K562 (cell line): ENCODE data around the gene NOTCH3. TPM values are rescaled to one million over a fixed set of nuclear protein-coding genes. Genes with fewer than 3 reads are reported as not detected.

Experiments
- ATAC-seq: fragments of 200-7000 bp; cut with Tn5 transposase; 3 replicates; pipeline ENCODE4 v1.9.1; 2020; ENCODE audit warnings: moderate library complexity
- BruUV-seq: library from RNA; stranded (reverse); fragments of 400-500 nt; replicated peaks from 2 replicates; lab custom pipeline; 2021; lab: Mats Ljungman, UMichigan
- CTCF ChIA-PET: fragments of 300-600 bp; formaldehyde crosslinking; extraction: SDS; loops from one replicate; lab custom pipeline; 2021; ENCODE audit warnings: low intra/inter-chr PET ratio; lab: Yijun Ruan, JAX
- POLR2A ChIA-PET: fragments of 300-600, 350-650 bp; sonication (Branson Sonifier 250); formaldehyde crosslinking; extraction: SDS; loops from one replicate; lab custom pipeline; 2021; ENCODE audit warnings: antibody characterized with exemption, inconsistent platforms; lab: Yijun Ruan, JAX
- DNase-seq, 4 experiments: peaks; one replicate each; pipeline versions ENCODE4 v3.0.0 to v3.0.0-alpha.2; 2011 to 2018; ENCODE audit warnings: low spot score in 3 of 4, mixed read lengths in 3 of 4; ENCODE audit errors: extremely low read depth in 1 of 4
- FAIRE-seq: peaks from 2 replicates; lab custom pipeline; 2011; peaks lifted over from hg19 to GRCh38; lab: Jason Lieb, UNC
- H2AFZ ChIP-seq: 2 replicates; pipeline ENCODE4 v1.6.0; 2011; ENCODE audit warnings: low read depth, low read length, control low read depth, inconsistent platforms
- H3K27ac ChIP-seq: fragments of 200-600 bp; 3 replicates; pipeline ENCODE4 v1.8.0; 2011; ENCODE audit warnings: low read depth, mild to moderate bottlenecking, control low read depth, inconsistent platforms, low read length, moderate library complexity, mixed read lengths; ENCODE audit errors: extremely low read depth
- H3K27me3 ChIP-seq, 2 experiments: fragments of 300-600 bp in 1 of 2; 2 replicates in 1 of 2; 3 replicates in 1 of 2; pipeline versions ENCODE4 v1.6.0 to v1.8.0; 2011; ENCODE audit warnings: inconsistent platforms in 2 of 2, low read length in 2 of 2, mild to moderate bottlenecking in 1 of 2, mixed read lengths in 1 of 2, moderate library complexity in 1 of 2; ENCODE audit not compliant: control insufficient read depth in 2 of 2, insufficient read depth in 2 of 2
- H3K36me3 ChIP-seq: fragments of 300-600 bp; 3 replicates; pipeline ENCODE4 v1.8.0; 2011; ENCODE audit warnings: mild to moderate bottlenecking, low read length, inconsistent platforms; ENCODE audit not compliant: control insufficient read depth, insufficient read depth
- H3K4me1 ChIP-seq, 2 experiments: fragments of 200-600 bp in 1 of 2; replicated peaks in 1 of 2; 2 replicates in 1 of 2; 3 replicates in 1 of 2; pipeline versions ENCODE4 v1.5.1 to v1.8.0; 2011; ENCODE audit warnings: inconsistent platforms in 2 of 2, low read length in 2 of 2, mild to moderate bottlenecking in 1 of 2, mixed read lengths in 1 of 2, moderate library complexity in 1 of 2; ENCODE audit not compliant: control insufficient read depth in 2 of 2, insufficient read depth in 2 of 2
- H3K4me2 ChIP-seq: 2 replicates; pipeline ENCODE4 v1.6.1; 2011; ENCODE audit warnings: low read length, control low read depth, inconsistent platforms, mixed read lengths; ENCODE audit not compliant: insufficient read depth
- H3K4me3 ChIP-seq: fragments of 200-600 bp; sonication (generic), shearing (Covaris generic); 2 replicates; pipeline ENCODE4 v1.5.1; 2016; ENCODE audit warnings: control low read depth, inconsistent platforms
- H3K79me2 ChIP-seq: fragments of 200-600 bp; 3 replicates; pipeline ENCODE4 v1.8.0; 2011; ENCODE audit warnings: low read length, inconsistent platforms; ENCODE audit not compliant: control insufficient read depth, insufficient read depth
- H3K9ac ChIP-seq, 2 experiments: 2 replicates each; pipeline versions ENCODE4 v1.6.0 to v1.6.1; 2011; ENCODE audit warnings: low read depth in 2 of 2, low read length in 2 of 2, control low read depth in 1 of 2, inconsistent platforms in 1 of 2, mild to moderate bottlenecking in 1 of 2, mixed read lengths in 1 of 2; ENCODE audit not compliant: insufficient read depth in 1 of 2
- H3K9me1 ChIP-seq: one replicate; pipeline ENCODE4 v1.6.0; 2011; ENCODE audit warnings: inconsistent platforms, mild to moderate bottlenecking, low read length, moderate library complexity; ENCODE audit not compliant: control insufficient read depth, insufficient read depth
- H3K9me3 ChIP-seq: replicated peaks from 2 replicates; pipeline ENCODE4 v1.5.1; 2011; ENCODE audit warnings: low read depth, low read length, inconsistent platforms; ENCODE audit not compliant: control insufficient read depth, insufficient read depth
- H4K20me1 ChIP-seq: replicated peaks from 2 replicates; pipeline ENCODE4 v1.6.1; 2011; ENCODE audit warnings: low read length, inconsistent platforms, mixed read lengths; ENCODE audit not compliant: control insufficient read depth, insufficient read depth
- ASH1L ChIP-seq: fragments of 450-650 bp; IDR thresholded peaks from 2 replicates; pipeline ENCODE4 v1.6.1; 2018; ENCODE audit warnings: borderline replicate concordance, mild to moderate bottlenecking, low read depth; ENCODE audit not compliant: partially characterized antibody
- BRF1 ChIP-seq: IDR thresholded peaks from 3 replicates; pipeline ENCODE4 v1.6.1; 2011; ENCODE audit warnings: borderline replicate concordance, mild to moderate bottlenecking; ENCODE audit not compliant: insufficient read length; ENCODE audit errors: extremely low read depth
- CBX2 ChIP-seq: fragments of 200-600 bp; sonication (generic); IDR thresholded peaks from one replicate; pipeline ENCODE4 v1.6.1; 2012; ENCODE audit warnings: mild to moderate bottlenecking, low read length, inconsistent platforms; ENCODE audit not compliant: insufficient read depth, poor library complexity, severe bottlenecking
- CHD4 ChIP-seq: fragments of 200-600 bp; sonication (generic); IDR thresholded peaks from 3 replicates; pipeline ENCODE4 v1.6.1; 2012; ENCODE audit warnings: low read depth, mild to moderate bottlenecking, mixed read lengths, low read length, inconsistent platforms; ENCODE audit not compliant: insufficient read depth, insufficient replicate concordance, poor library complexity, severe bottlenecking
- COPS2 ChIP-seq: fragments of 450-650 bp; conservative IDR thresholded peaks from 2 replicates; pipeline ENCODE4 v1.6.1; 2016; ENCODE audit warnings: mild to moderate bottlenecking, moderate library complexity
- CXXC5 ChIP-seq: fragments of 250-450 bp; sonication (Bioruptor Pico); IDR thresholded peaks from 2 replicates; pipeline ENCODE4 v1.8.0; 2022; ENCODE audit warnings: inconsistent platforms, mild to moderate bottlenecking, moderate library complexity
- HDAC8 ChIP-seq: fragments of 450-650 bp; IDR thresholded peaks from 2 replicates; pipeline ENCODE4 v1.6.1; 2016; ENCODE audit warnings: mild to moderate bottlenecking, missing genetic modification characterization, moderate library complexity, missing compliant biosample characterization
- HNRNPUL1 ChIP-seq: fragments of 200-400 bp; formaldehyde crosslinking; IDR thresholded peaks from 2 replicates; pipeline ENCODE4 v1.6.1; 2017; ENCODE audit warnings: low read length
- KLF16 ChIP-seq: IDR thresholded peaks from 2 replicates; pipeline ENCODE4 v1.6.1; 2016; ENCODE audit warnings: antibody characterized with exemption
- LCOR ChIP-seq: sonication (generic); formaldehyde crosslinking; IDR thresholded peaks from 2 replicates; pipeline ENCODE4 v1.8.0; 2022; ENCODE audit warnings: mild to moderate bottlenecking, missing genetic modification reagents
- MAX ChIP-seq: sonication (generic); formaldehyde crosslinking; IDR thresholded peaks from 2 replicates; pipeline ENCODE4 v1.9.0; 2022; ENCODE audit warnings: mild to moderate bottlenecking, missing genetic modification reagents
- NCOA1 ChIP-seq: fragments of 450-650 bp; IDR thresholded peaks from 2 replicates; pipeline ENCODE4 v1.6.1; 2016; ENCODE audit warnings: low read depth
- NCOR1 ChIP-seq: fragments of 450-650 bp; IDR thresholded peaks from 2 replicates; pipeline ENCODE4 v1.6.1; 2016; ENCODE audit warnings: mild to moderate bottlenecking, moderate library complexity
- NEUROD1 ChIP-seq: fragments of 150-350 bp; IDR thresholded peaks from 2 replicates; pipeline ENCODE4 v1.6.1; 2014; ENCODE audit warnings: borderline replicate concordance, low read length, low read depth; ENCODE audit not compliant: partially characterized antibody
- RBM17 ChIP-seq: fragments of 200-400 bp; formaldehyde crosslinking; IDR thresholded peaks from 2 replicates; pipeline ENCODE4 v1.6.1; 2017; ENCODE audit warnings: low read depth, mild to moderate bottlenecking, low read length, borderline replicate concordance
- SMARCA4 ChIP-seq: fragments of 450-650 bp; IDR thresholded peaks from 2 replicates; pipeline ENCODE4 v1.6.1; 2016
- ZBTB2 ChIP-seq: fragments of 450-650 bp; IDR thresholded peaks from 2 replicates; pipeline ENCODE4 v1.6.1; 2016; ENCODE audit warnings: antibody characterized with exemption
- ZEB2 ChIP-seq: fragments of 450-650 bp; IDR thresholded peaks from 2 replicates; pipeline ENCODE4 v1.6.1; 2016
- ZNF133 ChIP-seq: fragments of 250-450 bp; sonication (Bioruptor Pico); IDR thresholded peaks from 2 replicates; pipeline ENCODE4 v1.4.0; 2020; ENCODE audit warnings: mild to moderate bottlenecking
- ZNF764 ChIP-seq: fragments of 250-450 bp; sonication (Bioruptor Pico); IDR thresholded peaks from 2 replicates; pipeline ENCODE4 v1.4.0; 2020; ENCODE audit warnings: low read depth, mild to moderate bottlenecking, moderate library complexity
- ZNF766 ChIP-seq: fragments of 200-800 bp; sonication (Bioruptor generic); conservative IDR thresholded peaks from 2 replicates; pipeline ENCODE4 v1.6.1; 2016; ENCODE audit warnings: missing genetic modification characterization, missing compliant biosample characterization
- WGBS: fragments of 100-300 bp; shearing (Covaris generic); methylation state at CpG from one replicate; pipeline ENCODE4 v1.1.6; 2016; ENCODE audit warnings: low coverage, mixed read lengths; ENCODE audit not compliant: insufficient coverage; ENCODE audit errors: missing lambda C conversion rate; 5-methylcytosine and 5-hydroxymethylcytosine counted together
- in situ Hi-C: fragments of 300-500 bp; cut with MboI; formaldehyde crosslinking; loops from 4 replicates; pipeline ENCODE4 v1.15.0; 2018; ENCODE audit warnings: inconsistent platforms, mixed read lengths
- intact Hi-C: fragments of 100-400 bp; cut with micrococcal nuclease; formaldehyde crosslinking; loops from 2 replicates; pipeline ENCODE4 v1.14.2; 2022
- polyA plus RNA-seq, 8 experiments: library from polyadenylated mRNA; depleted of rRNA in 4 of 8; stranded (reverse) in 5 of 8; unstranded in 3 of 8; fragments of >200 nt; fragmentation: Nextera tagmentation in 2 of 8; fragmentation: Illumina TruSeq in 1 of 8; extraction: Ambion mirVana in 2 of 8; extraction: Trizol in 1 of 8; gene quantifications; 2 replicates each; pipeline versions ENCODE4 v1.2.1 to v1.2.3, GENCODE V29; 2011 to 2014; ENCODE audit warnings: inconsistent platforms in 1 of 8, missing spikeins in 1 of 8
- total RNA-seq, 7 experiments: library from RNA; depleted of rRNA in 6 of 7; stranded (reverse); fragments of >200 nt in 6 of 7; fragmentation: Illumina TruSeq in 2 of 7; extraction: Trizol in 2 of 7; gene quantifications; 2 replicates each; pipeline versions ENCODE4 v1.2.1 to v1.2.3, GENCODE V29; 2011 to 2021; ENCODE audit warnings: low replicate concordance in 1 of 7

NOTCH3 gene
- total and polyA plus RNA-seq, 9 of the 15 experiments (the other 6 are each of a cell fraction or from before 2014, with no cell fraction given): under 0.01 to 1.2 (median 0.16) TPM

- TF ChIP-seq ZNF133 (CRISPR knock-in tag): no peak
- TF ChIP-seq ASH1L: no peak
- TF ChIP-seq CXXC5: no peak
- TF ChIP-seq ZEB2: no peak
Measured at GRCh38 chr19:15147090-15147489, 53.7 kb downstream of the NOTCH3 start (continued).

GRCh38 chr19:15144046-15144646 lies 56.6 kb downstream of the NOTCH3 start:
- no peak overlapping the region for H3K4me3 ChIP-seq
- no peaks in the 10 kb centered on the region for H3K4me1 ChIP-seq
- ATAC-seq (no peak), DNase-seq (no peak), FAIRE-seq (no peak)
- POLR2A ChIA-PET: interaction anchor here (1.0 kb wide), 1 partner anchor 51 kb away, joined by 3 read pairs; no protein-coding TSS in a partner anchor
- 0% methylated on average over 1 of the region's 1 CpG for WGBS
- H3K4me2 ChIP-seq: no peak overlapping the region
- BruUV-seq: no TSS peak
- no peak overlapping the region for H2AFZ ChIP-seq
- no peak overlapping the region for H3K9ac ChIP-seq
- CTCF ChIA-PET: no interaction called here
- H3K27me3 ChIP-seq: peaks cover 21 to 29% of the 10 kb centered on the region in 2 experiments; a peak in 4 of 5 replicates
- no peaks in the 10 kb centered on the region for H3K36me3 ChIP-seq
- H4K20me1 ChIP-seq: no peaks in the 10 kb centered on the region; the same call in 1 of the 2 replicates
- no peak overlapping the region for H3K27ac ChIP-seq
- H3K9me3 ChIP-seq: no peaks in the 10 kb centered on the region
- TF ChIP-seq NCOR1 (no peak), LCOR (CRISPR knock-in tag) (no peak), NCOA1 (no peak), BRF1 (no peak), KLF16 (no peak), ZNF764 (CRISPR knock-in tag) (no peak), ZBTB2 (no peak), COPS2 (no peak), RBM17 (no peak), CBX2 (no peak), NEUROD1 (no peak), HDAC8 (tag) (no peak), SMARCA4 (no peak), CHD4 (no peak), CXXC5 (no peak), MAX (CRISPR knock-in tag) (no peak), HNRNPUL1 (no peak), ZNF766 (no peak)
- intact Hi-C loops: no loop called here
- in situ Hi-C loops: no loop called here
- no peaks in the 10 kb centered on the region for H3K9me1 ChIP-seq
- no peaks in the 10 kb centered on the region for H3K79me2 ChIP-seq
